DOHH2 (cell line): Measurements from ENCODE around the gene CEP85.

Source experiments
- H3F3A ChIP-seq: fragments of 200-600 bp; sonication (generic), shearing (Covaris generic); 2 replicates; pipeline ENCODE4 v1.6.0; 2016; ENCODE audit warnings: antibody characterized with exemption, mild to moderate bottlenecking; ENCODE audit not compliant: control insufficient read depth, insufficient read depth
- H3K27ac ChIP-seq: fragments of 200-600 bp; sonication (generic); 2 replicates; pipeline ENCODE4 v1.5.1; 2014; ENCODE audit warnings: low read depth, mild to moderate bottlenecking, low read length, moderate library complexity
- H3K27me3 ChIP-seq: fragments of 200-600 bp; sonication (generic); 2 replicates; pipeline ENCODE4 v1.6.1; 2014; ENCODE audit warnings: mild to moderate bottlenecking, low read length, mixed read lengths; ENCODE audit not compliant: control insufficient read depth
- H3K36me3 ChIP-seq: fragments of 200-600 bp; sonication (generic); 2 replicates; pipeline ENCODE4 v1.6.1; 2014; ENCODE audit warnings: mild to moderate bottlenecking, low read length, moderate library complexity, mixed read lengths; ENCODE audit not compliant: control insufficient read depth
- H3K4me1 ChIP-seq: fragments of 200-600 bp; sonication (generic); 2 replicates; pipeline ENCODE4 v1.6.1; 2014; ENCODE audit warnings: mild to moderate bottlenecking, low read length, mixed read lengths; ENCODE audit not compliant: control insufficient read depth
- H3K4me2 ChIP-seq: fragments of 200-600 bp; sonication (generic); 2 replicates; pipeline ENCODE4 v1.6.0; 2014; ENCODE audit warnings: mild to moderate bottlenecking, low read length, moderate library complexity
- H3K4me3 ChIP-seq: fragments of 200-600 bp; sonication (generic); 2 replicates; pipeline ENCODE4 v1.5.1; 2014; ENCODE audit warnings: mild to moderate bottlenecking, low read length, mixed read lengths
- H3K79me2 ChIP-seq: fragments of 200-600 bp; sonication (generic); 2 replicates; pipeline ENCODE4 v1.6.1; 2014; ENCODE audit warnings: mild to moderate bottlenecking, low read length, mixed read lengths; ENCODE audit not compliant: control insufficient read depth
- H3K9me2 ChIP-seq: fragments of 200-600 bp; sonication (generic); replicated peaks from 2 replicates; pipeline ENCODE4 v1.6.1; 2014; ENCODE audit warnings: mild to moderate bottlenecking, low read length, mixed read lengths; ENCODE audit not compliant: control insufficient read depth
- H3K9me3 ChIP-seq: fragments of 200-600 bp; sonication (generic); 2 replicates; pipeline ENCODE4 v1.6.1; 2014; ENCODE audit warnings: antibody characterized with exemption, low read length, mixed read lengths; ENCODE audit not compliant: control insufficient read depth, insufficient read depth
- H4K20me1 ChIP-seq: fragments of 200-600 bp; sonication (generic); 2 replicates; pipeline ENCODE4 v1.6.0; 2014; ENCODE audit warnings: low read depth, mild to moderate bottlenecking, antibody characterized with exemption, low read length, moderate library complexity; ENCODE audit not compliant: control insufficient read depth, insufficient read depth
- CTCF ChIP-seq: fragments of 200-600 bp; sonication (generic); IDR thresholded peaks from one replicate; pipeline ENCODE4 v1.5.1; 2014; ENCODE audit warnings: antibody characterized with exemption, mild to moderate bottlenecking, low read depth, low read length; ENCODE audit not compliant: poor library complexity, severe bottlenecking
- EZH2phosphoT487 ChIP-seq: fragments of 200-600 bp; sonication (generic); IDR thresholded peaks from 2 replicates; pipeline ENCODE4 v1.6.1; 2017; ENCODE audit warnings: borderline replicate concordance, mild to moderate bottlenecking, antibody characterized with exemption, low read length, moderate library complexity, mixed read lengths

The CEP85 gene

GRCh38 chr1:26215246-26215645 is 18.8 kb upstream of the CEP85 start:
- no peaks in the 10 kb centered on the region for H4K20me1 ChIP-seq
- no peaks in the 10 kb centered on the region for H3K79me2 ChIP-seq
- no peaks in the 10 kb centered on the region for H3K36me3 ChIP-seq
- no peak overlapping the region for H3K4me2 ChIP-seq
- H3F3A ChIP-seq = no peaks in the 10 kb centered on the region
- H3K27me3 ChIP-seq = peaks cover 12% of the 10 kb centered on the region
- no peak overlapping the region for H3K27ac ChIP-seq
- TF ChIP-seq EZH2phosphoT487 = no peak
- TF ChIP-seq CTCF = no peak
- no peaks in the 10 kb centered on the region for H3K9me2 ChIP-seq
- no peaks in the 10 kb centered on the region for H3K4me1 ChIP-seq
- H3K9me3 ChIP-seq = no peaks in the 10 kb centered on the region
- no peak overlapping the region for H3K4me3 ChIP-seq

- Histone ChIP-seq H3F3A (no peaks in the 10 kb centered on the region), H3K4me3 (no peak overlapping the region), H3K27me3 (peaks cover 21% of the 10 kb centered on the region), H3K4me1 (no peaks in the 10 kb centered on the region), H3K9me2 (no peaks in the 10 kb centered on the region), H4K20me1 (no peaks in the 10 kb centered on the region), H3K27ac (no peak overlapping the region), H3K79me2 (no peaks in the 10 kb centered on the region), H3K9me3 (no peaks in the 10 kb centered on the region), H3K4me2 (no peak overlapping the region), H3K36me3 (no peaks in the 10 kb centered on the region)
- TF ChIP-seq EZH2phosphoT487 (no peak), CTCF (no peak)
Observed at GRCh38 chr1:26218906-26219494, 15.0 kb upstream of the CEP85 start.

- Histone ChIP-seq H3K9me3 (no peaks in the 10 kb centered on the region), H4K20me1 (no peaks in the 10 kb centered on the region), H3K4me3 (no peak overlapping the region), H3K9me2 (no peaks in the 10 kb centered on the region), H3K27ac (no peak overlapping the region), H3K4me2 (no peak overlapping the region), H3F3A (no peaks in the 10 kb centered on the region), H3K4me1 (no peaks in the 10 kb centered on the region), H3K36me3 (no peaks in the 10 kb centered on the region), H3K79me2 (no peaks in the 10 kb centered on the region), H3K27me3 (peaks cover 31% of the 10 kb centered on the region)
- TF ChIP-seq EZH2phosphoT487 (no peak), CTCF (no peak)
Observed at GRCh38 chr1:26220199-26220912, 13.6 kb upstream of the CEP85 start.
